HG03571 (cell line): ENCODE data around the gene MT1H.

Source experiments
- ATAC-seq: cut with Tn5 transposase; IDR thresholded peaks from one replicate; pipeline ENCODE4 v1.9.1; 2021; ENCODE audit not compliant: unreplicated experiment

Gene MT1H

DNA sequence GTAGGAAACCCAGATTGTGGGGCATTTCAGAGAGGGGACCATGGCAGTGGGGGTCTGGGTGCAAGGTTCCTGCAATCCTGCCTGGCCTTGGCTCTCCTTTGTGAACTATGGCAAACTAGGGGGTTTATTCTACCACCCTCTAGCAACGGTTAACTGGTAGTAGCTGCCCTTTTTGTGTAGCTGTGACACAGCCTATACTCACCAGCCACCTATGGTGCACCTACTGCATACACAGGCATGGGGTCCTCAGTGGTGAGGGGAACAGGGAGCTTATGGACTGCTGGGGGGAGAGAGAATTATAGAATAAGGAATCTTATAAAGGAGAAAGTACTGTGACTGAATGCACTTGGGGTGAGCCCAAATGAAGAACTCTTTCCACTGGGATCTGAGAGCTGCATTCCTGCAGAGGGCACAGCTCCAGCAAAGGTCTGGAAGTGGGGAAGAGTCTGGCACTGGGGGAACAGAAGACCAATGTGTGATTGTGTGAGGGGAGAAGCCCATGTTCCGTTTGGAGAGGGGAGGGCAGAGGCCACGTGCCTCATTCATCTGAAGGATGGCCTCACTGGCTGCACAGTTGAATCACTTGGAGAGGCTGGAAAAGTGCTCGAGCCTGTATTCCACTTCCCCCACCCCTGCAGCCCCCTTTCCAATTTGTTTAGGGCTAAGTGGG lies 14.8 kb downstream of the MT1H start:
- ATAC-seq = no peak

DNA sequence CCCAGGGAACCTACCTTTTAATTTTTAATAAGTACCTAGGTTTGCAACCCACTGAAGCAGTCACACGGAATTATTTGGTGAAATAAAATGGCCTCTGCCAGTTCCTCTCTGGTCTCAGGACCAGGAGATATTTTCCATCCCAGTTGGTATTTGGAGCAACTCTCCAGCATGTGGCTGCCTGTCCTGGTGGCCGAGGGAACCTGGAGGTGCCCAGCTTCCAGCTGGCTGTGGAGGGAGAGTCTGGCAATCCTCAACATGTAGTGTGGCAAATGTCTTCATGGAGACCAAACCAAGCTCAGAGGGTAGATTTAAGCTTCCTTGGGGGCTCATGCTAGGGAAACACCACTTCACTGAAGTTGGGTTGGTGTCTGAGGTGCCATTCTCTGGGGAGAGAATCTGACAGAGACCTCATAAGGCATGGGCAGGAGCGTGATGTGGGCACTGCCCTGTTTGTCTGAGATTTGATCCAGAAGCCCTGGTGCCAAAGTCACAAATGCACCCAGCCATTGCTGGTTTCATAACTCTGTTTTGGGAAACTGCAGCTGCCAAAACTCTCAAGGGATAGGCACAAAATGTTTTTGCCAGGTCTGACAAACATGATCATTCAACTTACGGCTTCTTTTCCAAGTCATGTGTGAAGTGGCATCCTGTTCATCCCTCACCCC lies 15.4 kb downstream of the MT1H start:
- no peak for ATAC-seq

DNA sequence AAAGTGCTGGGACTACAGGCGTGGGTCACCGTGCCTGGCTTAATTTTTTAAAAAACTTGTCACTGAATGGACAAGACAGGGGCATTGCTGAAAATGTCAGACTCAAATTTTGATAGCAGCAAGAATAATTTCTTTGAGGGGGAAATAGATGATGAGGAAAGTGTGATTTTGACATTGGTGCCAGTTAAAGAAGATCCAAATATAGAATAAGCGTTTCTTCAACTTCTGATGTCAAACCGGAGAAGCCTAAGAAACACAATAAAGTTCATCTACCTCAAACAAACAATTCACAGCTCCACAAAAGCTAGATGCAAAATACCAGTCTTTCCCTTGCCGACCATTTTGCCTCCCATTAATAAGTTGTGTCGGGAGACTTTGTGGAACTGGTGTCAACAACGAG lies 17.1 kb downstream of the MT1H start:
- no peak for ATAC-seq

GRCh38 chr16:56688762-56689161 lies 19.1 kb downstream of the MT1H start:
- no peak for ATAC-seq

- ATAC-seq = no peak
These were observed 19.6 kb downstream of the MT1H start for GRCh38 chr16:56689171-56689570.

- no peak for ATAC-seq
These were observed 21.0 kb downstream of the MT1H start for GRCh38 chr16:56690420-56691122.

- ATAC-seq = no peak
These were observed 22.3 kb downstream of the MT1H start for GRCh38 chr16:56691885-56692284.

DNA sequence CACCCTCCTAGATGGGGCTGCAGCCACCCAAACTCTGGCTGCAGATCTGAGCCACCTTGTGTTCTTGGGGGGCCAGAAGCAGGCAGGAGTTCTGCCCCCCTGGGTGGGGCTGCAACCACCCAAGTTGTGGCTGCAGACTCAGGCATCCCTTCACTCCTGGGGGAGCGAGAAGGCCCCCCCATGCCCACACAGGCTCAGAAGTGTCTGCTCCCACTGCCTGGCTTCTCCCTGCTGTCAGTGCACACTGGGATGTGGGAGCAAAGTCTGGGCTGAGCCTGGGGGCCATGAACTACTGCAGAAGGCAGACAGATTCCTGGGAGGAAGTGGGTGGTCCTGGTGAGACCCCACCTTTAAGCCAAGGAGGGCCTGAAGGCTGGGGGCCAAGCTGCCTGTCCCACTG lies 25.6 kb downstream of the MT1H start:
- ATAC-seq = no peak

GRCh38 chr16:56697456-56698155 lies 28.0 kb downstream of the MT1H start:
- ATAC-seq = no peak

DNA sequence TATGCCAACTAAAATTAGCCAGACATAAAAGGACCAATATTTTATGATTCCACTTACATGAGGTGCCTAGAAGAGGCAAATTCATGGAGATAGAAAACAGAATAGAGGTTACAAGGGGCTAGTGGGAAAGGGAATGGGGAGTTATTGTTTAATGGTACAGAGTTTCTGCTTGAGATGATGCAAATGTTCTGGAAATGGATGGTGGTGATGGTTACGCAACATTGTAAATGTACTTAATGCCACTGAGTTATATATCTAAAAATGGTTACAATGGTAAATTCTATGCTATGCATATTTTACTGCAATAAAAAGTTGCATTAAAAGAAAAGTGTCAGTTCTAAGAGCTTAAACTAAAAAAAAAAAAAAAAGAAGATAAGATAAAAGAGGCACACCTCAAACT lies 30.6 kb downstream of the MT1H start:
- no peak for ATAC-seq

GRCh38 chr16:56700631-56701030 lies 31.0 kb downstream of the MT1H start:
- ATAC-seq = no peak

DNA sequence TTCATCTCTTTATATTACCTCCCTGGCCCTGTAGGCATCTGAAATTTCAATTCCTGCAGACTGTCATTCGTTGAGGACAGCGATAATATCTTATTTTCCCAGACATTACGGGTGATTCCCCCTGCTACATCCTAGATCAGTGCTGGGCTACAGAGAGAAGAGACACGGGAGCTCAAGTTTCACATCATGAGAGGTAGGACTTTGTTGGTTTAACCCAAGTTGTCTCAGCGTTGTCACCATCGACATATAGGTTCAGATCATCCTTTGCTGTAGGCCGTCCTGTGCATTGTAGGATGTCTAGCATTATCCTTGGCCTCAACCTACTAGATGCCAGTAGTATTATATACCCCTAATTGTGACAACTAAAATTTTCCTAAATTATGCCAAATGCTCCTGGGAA lies 31.9 kb downstream of the MT1H start:
- ATAC-seq = no peak

- ATAC-seq = no peak
These were observed 33.2 kb downstream of the MT1H start for GRCh38 chr16:56702836-56703235.

DNA sequence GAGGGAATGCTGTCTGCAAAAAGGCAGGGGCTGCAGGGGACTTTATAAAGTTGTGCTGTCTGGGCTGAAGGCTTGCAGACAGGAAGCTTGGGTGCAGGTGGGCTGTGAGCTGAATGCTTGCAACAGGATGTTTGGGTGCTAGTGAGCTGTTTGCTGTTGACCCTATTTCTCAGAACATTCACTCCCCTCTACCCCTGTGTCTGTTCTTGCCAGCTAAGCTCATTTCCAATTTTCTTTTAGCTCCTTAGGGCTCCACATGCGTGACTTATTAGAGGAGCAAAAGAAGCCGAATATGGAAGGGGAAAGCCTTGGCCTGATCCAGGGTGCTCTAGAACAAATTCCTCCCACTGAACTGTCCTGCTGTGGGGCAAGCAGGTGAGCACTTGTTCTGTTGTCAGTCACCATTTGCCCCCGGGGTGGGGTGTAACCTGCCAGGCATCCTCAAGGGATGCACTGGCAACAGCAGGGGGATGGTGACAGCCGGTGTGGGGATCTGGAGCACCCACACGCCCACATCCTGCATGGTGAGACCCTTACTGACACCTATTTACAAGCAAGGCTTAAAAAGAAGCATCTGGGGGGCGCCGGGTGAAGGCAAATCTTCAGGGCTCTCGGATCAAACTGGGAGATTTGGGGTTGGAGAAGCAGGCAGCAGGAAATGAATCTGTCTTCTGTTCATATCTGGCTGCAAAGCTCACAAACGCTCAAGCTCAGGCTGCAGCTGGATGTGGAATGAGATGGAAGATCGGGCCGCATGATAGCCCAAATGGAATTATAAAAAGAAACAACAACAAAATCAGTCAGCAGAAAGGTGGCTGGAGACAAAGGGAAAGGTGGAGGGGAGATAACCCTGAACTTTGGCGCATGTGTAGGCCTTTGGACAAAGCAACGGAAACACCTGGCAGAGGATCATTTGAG lies 39.2 kb downstream of the MT1H start:
- ATAC-seq = no peak

- ATAC-seq = no peak
These were observed 39.9 kb downstream of the MT1H start for GRCh38 chr16:56709443-56710040.

GRCh38 chr16:56710181-56710737 lies 40.6 kb downstream of the MT1H start:
- ATAC-seq = no peak

DNA sequence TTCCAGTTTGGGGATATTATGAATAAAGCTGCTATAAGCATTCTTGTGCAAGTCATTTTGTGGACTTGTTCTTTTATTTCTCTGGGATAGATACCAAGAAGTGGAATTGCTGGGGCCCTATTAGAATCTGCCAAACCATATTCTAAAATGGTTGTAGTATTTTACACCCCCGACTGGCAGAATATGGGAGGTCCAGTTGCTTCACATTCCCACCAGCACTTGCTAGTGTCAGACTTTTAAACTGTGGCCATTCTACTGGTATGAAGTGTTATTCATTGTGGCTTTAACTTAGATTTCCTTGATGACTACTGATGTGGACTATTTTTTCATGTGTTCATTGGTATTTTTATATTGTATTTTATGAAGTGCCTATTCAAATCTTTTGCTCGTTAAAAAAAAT lies 42.2 kb downstream of the MT1H start:
- ATAC-seq = no peak

DNA sequence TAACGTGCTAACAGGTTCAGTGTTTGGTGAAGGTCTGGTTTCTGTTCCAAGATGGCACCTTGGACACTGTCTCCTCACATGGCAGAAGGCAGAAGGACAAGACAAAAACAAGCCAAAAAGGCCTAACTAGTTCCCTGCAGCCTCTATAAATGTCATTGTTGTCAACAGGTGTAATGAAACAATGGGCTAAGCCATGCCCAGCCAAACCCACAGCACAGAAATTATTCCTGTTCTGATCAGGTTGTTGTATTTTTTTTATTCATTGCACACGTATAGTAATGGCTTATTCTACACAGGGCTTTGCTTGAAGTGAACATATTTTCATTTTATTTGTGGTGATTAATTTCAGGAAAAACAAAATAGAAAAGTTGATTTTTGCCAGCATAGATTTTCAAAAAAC lies 44.2 kb downstream of the MT1H start:
- no peak for ATAC-seq

- ATAC-seq = no peak
These were observed 45.5 kb downstream of the MT1H start for GRCh38 chr16:56715126-56715525.

DNA sequence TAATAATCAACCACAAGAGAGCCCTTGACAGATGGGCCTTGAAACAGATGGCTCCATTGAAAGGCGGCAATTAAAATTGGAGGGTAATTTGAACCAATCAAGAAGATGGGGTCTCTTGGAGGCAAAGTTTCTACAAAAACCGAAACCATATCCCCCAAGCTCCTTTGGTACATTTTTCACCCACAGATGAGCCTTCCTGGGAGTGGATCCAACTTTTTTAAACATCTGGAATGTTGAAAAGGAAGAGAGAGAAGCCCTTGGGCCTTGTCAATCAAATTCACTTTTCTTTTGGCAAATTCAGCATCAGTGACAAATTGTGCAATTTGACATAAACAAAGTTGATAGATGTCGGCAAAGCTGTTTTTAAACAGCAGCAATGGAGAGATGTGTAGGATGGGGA lies 47.1 kb downstream of the MT1H start:
- no peak for ATAC-seq
